Superior temporal gyrus (tissue), 1 donor: ENCODE data around the gene RSPH6A.
A peak's percentile ranks its signal among the peaks of the same experiment; 100 is the strongest.

ENCODE experiments used
- DNase-seq: peaks from one replicate; pipeline ENCODE4 v3.0.0-alpha.2; 2016; ENCODE audit errors: extremely low spot score

Gene RSPH6A

DNA sequence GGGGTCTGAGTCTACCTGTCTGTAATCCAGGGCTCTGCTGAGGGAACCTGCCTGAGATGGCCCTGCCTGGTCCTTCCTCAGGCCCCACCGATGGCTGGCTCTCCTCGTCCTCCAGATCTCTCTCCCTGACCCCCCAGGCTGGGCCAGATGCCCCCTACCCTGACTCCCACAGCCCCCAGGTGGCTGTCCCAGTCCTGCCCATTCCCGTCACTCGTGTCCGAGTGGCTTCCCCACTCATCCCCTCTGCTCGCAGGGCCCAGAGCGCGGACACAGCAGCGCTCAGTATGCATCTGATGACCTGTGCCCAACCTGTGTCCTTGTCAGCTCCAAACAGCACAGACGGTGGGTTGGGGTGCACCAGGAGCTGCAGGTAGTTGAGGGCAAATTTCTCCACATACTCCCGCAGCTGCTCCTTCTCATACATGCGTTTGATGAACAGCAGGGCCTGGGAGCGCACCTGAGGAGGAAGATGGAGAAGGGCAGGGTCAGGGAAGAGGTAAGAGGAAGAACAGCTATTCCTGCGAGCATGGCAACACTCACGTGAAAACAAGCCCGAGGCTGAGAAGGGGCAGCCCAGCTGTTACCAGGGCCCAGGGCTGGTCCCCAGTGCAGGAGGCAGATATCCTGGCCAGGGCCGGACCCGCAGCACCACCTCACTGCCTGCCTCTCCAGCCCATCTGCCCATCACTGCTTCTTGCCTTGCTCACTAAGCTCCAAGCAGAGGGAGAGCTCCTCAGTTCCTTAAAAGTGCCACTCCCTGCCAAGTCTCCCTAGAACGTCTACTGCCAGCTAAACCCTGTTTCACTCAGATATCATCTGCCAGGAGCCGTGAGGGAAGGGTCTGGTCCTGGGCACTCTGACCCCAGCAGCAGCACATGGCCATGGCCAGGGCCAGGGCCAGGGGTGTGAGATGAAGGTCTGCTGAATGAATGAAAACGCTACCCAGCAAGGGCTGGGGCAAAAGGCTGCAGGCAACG, 11.1 kb upstream of the RSPH6A start:
- DNase-seq = no peak

DNA sequence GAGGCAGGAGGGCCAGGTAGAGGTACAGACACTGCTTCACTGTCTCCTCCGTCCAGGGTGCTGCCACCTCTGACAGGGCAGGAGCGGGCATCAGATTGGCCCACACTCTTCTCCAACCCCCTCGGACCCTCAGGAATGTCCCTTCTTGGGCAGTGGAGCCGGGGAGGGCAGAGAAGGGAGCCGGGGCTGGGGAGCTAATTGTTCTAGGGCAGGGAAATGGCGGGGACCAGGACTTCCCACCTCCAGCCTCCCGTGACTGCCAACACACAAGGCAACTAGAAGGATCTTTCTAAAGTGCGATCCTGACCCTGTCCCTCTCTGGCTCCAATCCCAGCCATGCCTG, 10.1 kb upstream of the RSPH6A start:
- DNase-seq = no peak

DNA sequence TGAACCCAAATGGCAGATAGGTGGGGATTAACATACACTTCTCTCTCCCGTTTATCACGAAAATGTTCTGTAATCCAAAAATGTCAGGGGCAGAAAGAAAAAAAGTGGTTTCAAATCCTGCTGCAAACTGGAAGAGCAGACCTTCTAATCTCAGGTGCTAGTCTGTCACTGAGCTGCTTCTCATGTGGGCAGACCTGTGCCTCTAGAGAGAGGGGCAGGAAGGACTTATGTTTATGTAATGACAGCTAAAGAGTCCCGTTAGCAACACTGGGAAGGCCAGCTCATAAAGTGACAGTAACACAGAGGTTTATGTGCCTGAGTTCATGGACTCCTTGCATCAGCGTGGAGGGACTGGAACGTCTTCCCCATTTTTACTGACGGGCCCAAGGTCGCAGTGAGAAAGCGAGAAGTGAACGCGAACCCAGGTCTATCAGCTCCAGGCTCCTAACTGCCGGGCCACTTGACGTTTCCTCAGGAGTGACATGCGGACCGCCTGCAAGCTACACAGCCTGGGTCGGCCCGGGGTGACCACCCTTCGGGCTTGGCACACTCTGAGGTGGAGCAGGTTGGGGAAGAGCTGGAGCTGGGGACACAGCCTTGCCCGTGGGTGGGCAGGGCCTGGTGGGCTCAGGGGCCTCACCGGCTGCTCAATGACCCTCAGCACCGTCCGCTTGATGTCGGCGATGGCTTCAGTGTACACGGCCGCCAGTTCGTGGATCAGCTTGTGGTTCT, 9.6 kb upstream of the RSPH6A start:
- no peak for DNase-seq

DNA sequence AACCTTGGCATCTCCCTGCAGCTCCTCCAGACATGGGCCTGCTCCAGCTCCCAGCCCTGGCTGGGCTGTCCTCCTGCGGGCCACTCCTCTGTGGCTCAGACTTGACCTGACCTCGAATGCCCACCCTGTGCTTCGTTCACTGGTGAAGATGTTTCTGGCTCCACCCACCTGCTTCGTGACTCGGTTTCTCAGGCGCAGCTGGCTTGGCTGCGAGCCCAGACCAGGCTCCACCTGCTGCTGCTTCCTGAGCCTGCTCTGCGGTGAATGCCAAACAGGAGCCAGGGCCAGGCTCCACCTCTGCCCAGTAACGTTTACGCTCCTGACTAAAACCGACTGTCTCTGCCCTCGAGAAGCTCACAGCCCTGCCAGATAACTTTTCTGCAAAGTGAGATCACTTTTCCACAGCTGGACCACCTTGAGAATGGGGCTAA, 8.9 kb upstream of the RSPH6A start:
- no peak for DNase-seq

DNA sequence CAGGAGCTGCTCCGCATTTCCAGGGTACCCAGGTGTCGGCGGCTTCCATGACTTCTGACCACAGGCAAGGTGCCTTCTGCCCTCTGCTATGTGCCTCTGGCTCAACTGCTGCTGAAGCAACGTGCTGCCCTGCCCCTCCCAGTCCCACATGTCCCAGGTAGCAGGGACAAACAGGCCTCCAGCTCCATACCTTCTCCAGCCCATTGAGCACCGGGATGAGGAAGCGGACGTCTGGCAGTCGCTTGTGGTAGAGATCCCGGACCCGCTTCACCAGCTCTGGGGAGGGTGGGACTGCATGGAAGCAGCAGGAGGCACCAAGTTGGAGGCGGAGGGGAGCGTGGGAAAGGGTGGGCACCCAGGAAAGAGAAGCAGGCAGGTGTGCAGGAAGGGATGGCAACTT, 8.1 kb upstream of the RSPH6A start:
- no peak for DNase-seq

DNA sequence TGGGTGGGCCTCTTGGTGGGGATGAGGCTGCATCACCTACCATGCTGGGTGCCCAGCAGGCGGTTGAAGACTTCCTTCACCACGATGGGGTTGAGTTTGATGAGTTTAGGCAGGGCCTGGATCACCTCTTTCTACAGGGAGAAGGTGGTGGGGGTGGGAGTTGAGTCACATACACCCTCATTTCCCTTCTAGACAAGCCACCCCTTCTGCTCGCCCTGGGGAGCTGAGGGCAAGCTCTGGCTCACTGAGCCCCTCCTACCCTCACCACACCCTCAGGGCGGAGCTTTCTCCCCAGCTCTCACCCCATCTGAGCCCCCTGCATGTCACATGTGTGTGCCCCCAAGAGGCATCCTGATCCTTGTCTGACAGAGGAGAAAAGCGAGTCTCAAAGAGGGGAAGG, 7.6 kb upstream of the RSPH6A start:
- DNase-seq = no peak

DNA sequence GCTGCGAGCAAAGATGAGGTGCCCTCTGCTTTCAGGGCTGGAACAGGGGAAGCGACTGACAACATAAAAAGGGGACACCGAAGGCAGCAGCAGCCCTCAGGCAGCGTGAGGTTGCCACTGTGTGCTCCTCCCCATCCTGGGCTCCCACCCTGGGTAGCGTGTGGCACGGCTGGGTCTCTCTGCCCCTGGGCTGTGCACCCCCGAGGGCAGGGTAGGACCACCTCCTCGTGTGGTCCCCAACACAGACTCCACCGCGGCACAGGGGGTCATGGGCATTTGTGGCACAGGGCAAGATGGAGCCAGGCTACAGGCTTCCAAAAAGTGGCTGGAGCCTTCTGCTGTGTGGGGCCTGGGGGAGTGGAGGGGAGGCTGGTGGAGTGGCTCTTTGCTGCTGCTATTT, 6.5 kb upstream of the RSPH6A start:
- DNase-seq = no peak

DNA sequence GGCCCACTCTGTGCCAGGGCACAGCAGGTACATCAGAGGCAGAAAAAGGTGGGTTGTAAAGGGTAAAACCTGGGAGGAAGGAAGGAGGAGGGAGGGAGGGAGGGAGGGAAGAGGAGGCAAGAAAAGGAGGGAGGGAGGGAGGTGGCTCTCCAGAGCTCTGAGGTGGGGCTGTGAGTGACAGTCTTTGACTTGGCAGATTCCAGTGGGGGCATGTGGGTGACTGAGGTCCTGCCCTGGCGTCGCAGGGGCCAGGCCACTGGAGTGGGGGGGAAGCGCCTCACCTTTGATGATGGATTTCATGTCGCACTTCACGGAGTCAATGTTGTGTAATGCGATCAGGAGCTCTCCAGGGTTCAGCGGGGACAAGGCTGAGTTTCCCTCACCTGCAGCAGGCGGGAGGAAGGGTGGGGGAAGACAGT, 6.0 kb upstream of the RSPH6A start:
- no peak for DNase-seq

DNA sequence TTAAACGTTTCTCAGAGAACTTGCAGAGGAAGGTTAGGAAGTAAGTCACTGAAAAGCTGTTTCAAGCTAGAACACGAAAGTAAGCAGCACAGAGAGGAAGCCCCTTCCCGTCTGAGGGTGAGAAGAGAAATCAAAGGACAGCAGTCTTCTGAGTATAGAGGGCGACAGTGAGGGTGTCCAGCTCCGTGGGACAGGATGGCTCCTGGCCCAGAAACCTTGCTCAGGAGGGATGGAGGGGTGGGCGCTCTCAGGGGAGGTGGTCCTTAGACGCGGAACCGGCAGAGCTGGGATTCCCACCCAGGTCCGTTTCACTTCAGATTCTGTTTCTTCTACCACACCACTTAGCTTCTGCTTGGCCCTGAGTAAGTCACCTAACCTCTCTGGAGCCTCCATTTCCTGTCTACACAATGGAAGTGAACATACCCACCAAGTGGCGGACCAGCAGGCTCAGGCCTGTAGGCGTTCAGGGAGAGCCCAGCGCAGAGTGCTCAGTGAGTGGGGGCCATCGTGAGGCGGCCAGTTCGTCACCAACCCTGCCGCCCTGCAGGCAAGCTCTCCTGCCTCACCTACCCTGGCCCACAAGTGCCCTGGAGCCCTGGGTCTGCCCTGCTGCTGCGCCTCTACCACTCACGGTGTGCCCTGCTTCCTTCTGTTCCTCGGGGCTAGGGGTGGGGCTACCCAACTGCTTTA, 5.5 kb upstream of the RSPH6A start:
- no peak for DNase-seq

DNA sequence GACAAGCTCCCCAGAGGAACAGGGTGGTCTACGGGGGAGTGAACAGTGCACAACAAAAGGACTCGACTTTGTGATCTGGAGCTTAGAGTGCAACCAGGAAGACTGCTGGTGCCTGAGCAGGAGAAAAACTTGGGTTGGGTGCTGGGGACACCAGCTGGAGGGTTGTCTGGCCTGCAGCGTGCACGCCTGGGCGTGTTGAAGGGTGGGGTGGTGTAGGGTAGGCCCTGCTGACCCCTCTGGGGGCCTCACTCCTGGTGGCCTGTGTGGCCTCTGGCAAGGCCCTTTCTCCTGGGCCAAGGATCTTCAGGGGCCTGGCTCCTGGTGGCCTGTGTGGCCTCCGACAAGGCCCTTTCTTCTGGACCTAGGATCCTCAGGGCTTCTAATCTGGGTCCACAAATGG, 4.7 kb upstream of the RSPH6A start:
- DNase-seq = no peak

DNA sequence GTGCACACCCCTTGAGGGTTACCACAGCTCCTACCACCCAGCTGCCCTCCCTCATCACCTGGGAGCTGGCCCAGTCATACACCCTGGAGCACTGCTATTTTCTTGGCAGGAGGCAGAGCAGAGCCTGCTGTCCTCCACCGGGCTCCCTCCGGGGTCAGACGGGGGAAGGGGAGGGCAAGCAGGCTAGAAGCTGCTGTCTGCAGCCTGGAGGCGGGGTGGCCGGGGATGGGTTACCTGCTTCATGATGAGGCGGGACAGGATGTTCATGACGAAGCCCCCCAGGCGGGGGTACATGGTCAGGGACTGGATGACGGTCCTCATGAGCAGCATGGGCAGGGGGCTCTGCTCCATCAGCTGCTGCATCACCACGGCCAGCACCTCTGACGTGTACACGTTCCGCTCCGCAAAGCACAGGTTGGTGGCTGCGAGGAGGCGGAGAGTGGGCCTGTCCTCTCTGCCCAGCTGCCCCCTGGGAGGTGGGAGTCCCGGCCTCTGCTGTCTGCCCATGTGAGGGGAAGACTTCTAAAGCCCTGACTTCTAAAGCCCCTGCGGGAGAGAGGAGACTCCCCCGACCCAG, 2.7 kb upstream of the RSPH6A start:
- no peak for DNase-seq

DNA sequence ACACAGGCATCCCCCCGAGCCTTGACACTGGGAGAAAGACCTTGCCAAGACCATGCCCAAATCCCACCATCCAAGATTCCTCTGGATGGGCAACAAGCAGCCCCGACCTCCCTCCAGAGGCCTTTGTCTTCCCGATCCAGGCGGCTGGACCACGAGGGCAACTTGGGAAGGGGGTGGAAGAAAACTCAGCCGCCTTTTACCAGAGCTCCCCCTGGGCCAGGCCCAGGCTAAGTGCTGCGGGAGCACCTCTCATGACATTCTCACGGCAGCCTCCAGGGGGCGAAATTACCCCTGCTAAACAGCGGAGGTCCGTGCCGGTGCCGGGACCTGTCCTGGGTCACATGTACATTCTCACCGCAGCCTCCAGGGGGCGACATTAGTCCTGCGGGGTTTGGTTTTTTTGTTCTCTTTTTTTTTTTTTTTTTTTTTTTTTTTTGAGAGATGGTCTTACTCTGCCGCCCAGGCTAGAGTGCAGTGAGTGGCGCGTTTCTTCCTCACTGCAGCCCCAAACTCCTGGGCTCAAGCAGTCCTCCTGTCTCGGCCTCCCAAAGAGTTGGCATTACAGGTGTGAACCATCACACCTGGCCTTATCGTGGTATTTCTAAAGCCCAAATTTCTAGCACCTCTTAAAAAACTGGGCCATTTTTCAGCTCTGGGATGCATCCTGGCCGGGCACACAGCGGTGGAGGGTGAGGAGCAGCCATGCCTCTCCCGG, 2.1 kb upstream of the RSPH6A start:
- peak; percentile 87 for DNase-seq

DNA sequence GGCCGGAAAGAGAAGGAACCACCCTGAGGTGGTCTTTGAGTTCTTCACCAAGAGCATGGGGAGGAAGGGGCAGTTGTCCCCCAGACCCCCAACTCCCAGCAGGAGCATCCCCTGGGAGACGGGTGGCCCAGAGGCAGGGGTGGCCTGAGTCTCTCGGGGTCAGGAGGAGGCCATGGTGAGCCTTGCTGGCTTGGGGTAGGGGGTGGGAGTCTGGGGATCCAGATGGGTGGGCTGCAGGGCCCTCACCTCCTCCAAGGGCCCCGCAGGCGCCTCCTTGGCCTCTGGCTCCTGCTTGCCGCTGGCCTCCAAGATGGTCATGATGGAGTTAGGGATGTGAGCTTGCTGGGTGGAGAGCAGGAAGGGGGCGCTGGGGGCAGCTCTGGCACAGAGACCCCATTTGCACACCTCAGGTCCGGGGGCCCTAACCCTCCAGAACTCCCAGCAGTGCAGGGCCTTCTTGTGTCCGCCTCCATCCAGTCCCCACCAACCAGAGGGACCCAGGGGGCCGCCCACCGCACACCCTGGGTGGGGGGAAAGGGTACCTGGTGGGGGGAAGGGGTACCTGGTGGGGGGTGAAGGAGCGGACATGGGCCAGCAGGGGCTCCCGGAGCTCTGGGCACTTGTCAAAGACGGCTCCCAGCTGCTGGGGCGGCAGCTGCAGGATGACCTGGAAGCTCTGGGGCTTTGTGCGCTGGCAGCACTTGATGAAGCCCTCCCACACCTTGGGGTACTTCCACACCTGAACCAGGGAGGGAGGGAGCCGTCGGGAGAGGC, 1.3 kb upstream of the RSPH6A start:
- DNase-seq = no peak

DNA sequence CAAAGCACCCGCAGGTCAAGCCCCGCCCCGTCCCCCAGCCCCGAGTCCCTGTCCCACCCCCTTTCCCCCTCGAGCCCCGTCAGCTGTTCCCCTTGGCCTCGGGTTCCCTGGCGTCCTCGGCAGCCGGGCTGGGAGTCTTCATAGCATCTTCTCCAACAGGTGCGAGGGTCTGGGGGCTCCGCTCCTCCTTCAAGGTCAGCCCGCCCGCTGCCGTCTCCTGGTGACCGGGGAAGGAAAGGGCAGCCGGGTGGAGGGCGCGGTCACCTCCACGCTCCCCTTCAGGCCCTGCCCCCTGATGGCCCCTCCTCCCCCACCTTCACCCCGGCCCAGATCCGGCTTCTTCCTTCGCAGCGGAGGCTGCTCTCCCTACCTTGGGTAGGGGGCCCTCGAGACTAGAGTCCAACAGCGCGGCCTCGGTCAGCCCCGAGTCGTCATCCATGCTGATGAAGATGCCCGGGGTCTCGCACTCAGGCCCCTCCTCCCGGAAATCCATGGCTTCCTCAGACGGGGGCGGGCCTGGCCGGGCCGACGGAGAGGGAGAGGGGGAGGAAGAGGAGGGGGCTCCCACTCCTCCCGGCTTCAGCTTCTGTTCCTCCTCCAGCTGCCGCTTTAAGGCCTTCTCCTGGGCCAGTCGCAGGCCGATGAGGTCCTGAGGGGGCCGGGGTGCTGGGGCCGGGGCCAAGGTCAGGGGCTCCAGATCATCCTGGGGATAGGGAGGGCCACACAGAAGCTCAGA, 541 bp upstream of the RSPH6A start:
- DNase-seq = no peak

DNA sequence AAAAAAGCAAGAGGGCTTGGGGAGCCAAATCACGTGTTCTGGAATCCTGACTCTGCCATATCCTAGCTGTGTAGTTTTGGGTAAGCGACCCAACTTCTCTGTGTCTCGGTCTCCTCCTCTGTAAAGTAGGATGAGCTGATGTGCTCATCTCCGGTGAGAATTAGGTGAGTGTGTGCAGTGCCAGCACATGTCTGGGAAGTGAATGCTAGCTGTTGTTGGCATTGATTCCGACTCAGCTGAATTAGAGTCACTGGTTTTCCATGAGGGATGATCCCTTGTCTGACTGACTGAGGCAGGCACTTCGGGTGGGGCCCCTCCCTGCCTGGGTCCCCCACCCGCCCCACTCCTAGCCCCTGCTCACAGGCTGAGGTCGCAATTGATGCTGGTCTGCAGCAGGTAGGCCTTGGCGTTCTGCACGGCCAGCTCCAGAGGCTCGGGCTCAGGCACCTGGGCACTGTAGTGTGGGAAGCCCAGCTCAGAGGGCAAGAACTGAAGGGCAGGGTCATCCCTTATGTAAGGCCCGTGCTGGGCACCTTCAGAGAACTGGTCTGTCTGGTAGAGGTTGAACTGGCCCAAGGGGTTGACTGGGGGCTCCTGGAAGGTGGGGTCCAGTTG, 835 bp downstream of the RSPH6A start:
- no peak for DNase-seq

DNA sequence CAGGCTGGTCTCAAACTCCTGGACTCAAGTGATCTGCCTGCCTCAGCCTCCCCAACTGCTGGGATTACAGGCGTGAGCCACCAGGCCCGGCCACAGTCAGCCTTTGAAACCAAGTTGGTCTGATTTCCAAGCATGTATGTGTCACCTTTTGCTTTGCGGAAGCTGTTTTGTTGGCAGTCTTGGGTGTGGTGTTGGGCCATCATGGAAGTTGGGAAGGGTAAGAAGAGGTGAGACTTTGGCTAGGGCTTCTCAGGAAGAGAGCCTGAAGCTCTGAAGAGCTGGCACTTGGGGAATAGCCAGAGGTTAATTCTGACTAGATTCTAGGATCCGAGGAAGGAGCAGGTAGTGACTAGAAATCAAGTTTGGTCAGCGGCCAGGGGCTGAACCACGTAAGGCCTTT, 2.8 kb downstream of the RSPH6A start:
- no peak for DNase-seq

DNA sequence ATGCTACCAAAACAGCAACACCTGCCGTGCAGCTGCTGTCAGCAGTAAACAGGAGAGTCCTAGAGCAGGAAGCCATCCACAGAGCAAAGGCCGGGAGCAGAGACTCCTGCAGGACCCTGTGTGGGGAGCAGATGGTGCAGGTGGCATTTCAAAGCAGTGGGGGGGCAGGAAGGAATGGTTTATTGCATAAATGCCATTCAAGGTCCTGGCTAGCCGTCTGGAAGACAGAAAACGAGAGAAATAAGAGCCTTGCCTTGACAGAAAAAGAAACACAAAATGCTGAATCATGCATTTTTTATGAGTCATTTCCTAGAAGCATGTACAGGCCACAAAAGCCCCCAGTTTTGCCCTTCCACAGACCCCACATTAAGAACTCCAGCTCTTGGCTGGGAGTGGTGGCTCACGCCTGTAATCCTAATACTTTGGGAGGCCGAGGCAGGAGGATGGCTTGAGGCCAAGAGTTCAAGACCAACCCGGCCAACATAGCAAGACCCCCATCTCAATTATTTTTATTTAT, 5.4 kb downstream of the RSPH6A start:
- no peak for DNase-seq

DNA sequence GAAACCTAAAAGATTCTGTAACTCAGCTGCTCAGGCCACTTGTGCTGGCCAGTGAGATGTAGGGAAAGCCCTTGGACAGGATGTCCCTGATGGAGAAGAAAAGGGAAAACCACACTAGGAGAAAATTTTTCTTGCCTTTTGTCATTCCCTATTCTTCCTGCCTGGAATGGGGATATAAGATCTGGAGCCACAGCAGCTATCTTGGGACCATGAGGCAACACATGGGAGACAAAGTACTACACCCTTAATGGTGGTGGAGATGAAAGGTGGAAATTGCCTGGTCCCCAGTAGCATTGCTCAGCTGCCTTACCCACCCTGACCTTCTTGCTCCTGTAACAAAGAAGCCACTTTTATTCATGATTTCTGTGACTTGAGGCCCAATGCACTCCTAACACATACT, 9.4 kb downstream of the RSPH6A start:
- DNase-seq = no peak

DNA sequence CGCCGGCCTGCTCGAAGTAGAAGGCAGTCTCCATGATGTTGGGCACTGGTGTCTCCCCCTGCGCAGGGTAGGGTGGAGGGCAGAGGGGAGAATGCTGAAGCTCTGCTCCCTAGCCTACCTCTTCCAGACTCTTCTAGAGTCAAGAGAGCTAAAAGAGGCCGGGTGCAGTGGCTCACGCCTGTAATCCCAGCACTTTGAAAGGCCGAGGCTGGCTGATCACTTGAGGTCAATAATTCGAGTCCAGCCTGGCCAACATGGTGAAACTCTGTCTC, 10.2 kb downstream of the RSPH6A start:
- DNase-seq = no peak
